KMS-11 (cell line): ENCODE measurements around the gene DNMT1.

Experiments used
- H2AFZ ChIP-seq: fragments of 200-600 bp; sonication (generic); 2 replicates; pipeline ENCODE4 v1.6.1; 2016; ENCODE audit warnings: antibody characterized with exemption, mixed run types, low read depth
- H3K27ac ChIP-seq: fragments of 200-600 bp; sonication (generic); 2 replicates; pipeline ENCODE4 v1.6.1; 2016; ENCODE audit warnings: mild to moderate bottlenecking, mixed run types
- H3K27me3 ChIP-seq: fragments of 200-600 bp; sonication (generic); 2 replicates; pipeline ENCODE4 v1.6.1; 2017; ENCODE audit warnings: mild to moderate bottlenecking, low read depth, mixed run types, moderate library complexity; ENCODE audit not compliant: insufficient read depth
- H3K36me3 ChIP-seq: fragments of 200-600 bp; sonication (generic); 2 replicates; pipeline ENCODE4 v1.6.1; 2017; ENCODE audit warnings: mild to moderate bottlenecking, mixed run types; ENCODE audit not compliant: insufficient read depth
- H3K4me1 ChIP-seq: fragments of 200-600 bp; sonication (generic); 2 replicates; pipeline ENCODE4 v1.6.1; 2016; ENCODE audit warnings: mild to moderate bottlenecking, low read depth, mixed run types; ENCODE audit not compliant: poor library complexity, severe bottlenecking
- H3K4me2 ChIP-seq: fragments of 200-600 bp; sonication (generic); 2 replicates; pipeline ENCODE4 v1.7.0; 2016; ENCODE audit warnings: mild to moderate bottlenecking, mixed run types
- H3K4me3 ChIP-seq: fragments of 200-600 bp; sonication (generic); IDR thresholded peaks from 2 replicates; pipeline ENCODE4 v1.6.1; 2017; ENCODE audit warnings: low read depth, low read length, mixed read lengths; ENCODE audit not compliant: insufficient read depth
- H3K79me2 ChIP-seq: fragments of 200-600 bp; sonication (generic); 2 replicates; pipeline ENCODE4 v1.6.1; 2016; ENCODE audit warnings: low read depth, mixed run types; ENCODE audit not compliant: insufficient read depth
- H3K9ac ChIP-seq: fragments of 200-600 bp; sonication (generic); 2 replicates; pipeline ENCODE4 v1.6.1; 2016; ENCODE audit warnings: mild to moderate bottlenecking, mixed run types
- H4K20me1 ChIP-seq: fragments of 200-600 bp; sonication (generic); 2 replicates; pipeline ENCODE4 v1.6.1; 2016; ENCODE audit warnings: mild to moderate bottlenecking, mixed run types; ENCODE audit not compliant: insufficient read depth
- CTCF ChIP-seq: fragments of 200-600 bp; sonication (generic); conservative IDR thresholded peaks from 2 replicates; pipeline ENCODE4 v1.6.1; 2017; ENCODE audit warnings: low read depth, mild to moderate bottlenecking, antibody characterized with exemption, low read length, moderate library complexity, mixed read lengths

Gene DNMT1

GRCh38 chr19:10209315-10209714 lies 14.6 kb upstream of the DNMT1 start:
- no peak overlapping the region for H2AFZ ChIP-seq
- H3K4me2 ChIP-seq = no peak overlapping the region
- H4K20me1 ChIP-seq = no peaks in the 10 kb centered on the region
- no peaks in the 10 kb centered on the region for H3K36me3 ChIP-seq
- H3K4me1 ChIP-seq = peaks cover 40% of the 10 kb centered on the region
- no peak overlapping the region for H3K27ac ChIP-seq
- no peak for TF ChIP-seq CTCF
- no peaks in the 10 kb centered on the region for H3K27me3 ChIP-seq
- no peak overlapping the region for H3K4me3 ChIP-seq
- no peak overlapping the region for H3K9ac ChIP-seq
- no peaks in the 10 kb centered on the region for H3K79me2 ChIP-seq

- no peak overlapping the region for H3K4me3 ChIP-seq
- H3K27ac ChIP-seq = no peak overlapping the region
These were observed 12.3 kb upstream of the DNMT1 start for GRCh38 chr19:10207026-10207425.

GRCh38 chr19:10206226-10206885 lies 11.6 kb upstream of the DNMT1 start:
- Histone ChIP-seq H3K4me2 (peak overlapping the region; percentile 95; the same call in 1 of the 2 replicates), H3K4me3 (no peak overlapping the region), H3K79me2 (no peaks in the 10 kb centered on the region), H3K4me1 (peaks cover 63% of the 10 kb centered on the region), H3K27ac (no peak overlapping the region), H3K27me3 (no peaks in the 10 kb centered on the region), H3K36me3 (no peaks in the 10 kb centered on the region), H2AFZ (no peak overlapping the region), H3K9ac (no peak overlapping the region), H4K20me1 (no peaks in the 10 kb centered on the region)
- TF ChIP-seq CTCF = no peak

More at GRCh38 chr19:10207026-10207425, 12.3 kb upstream of the DNMT1 start:
- Histone ChIP-seq H3K27me3 (no peaks in the 10 kb centered on the region), H3K79me2 (no peaks in the 10 kb centered on the region), H2AFZ (no peak overlapping the region), H3K4me1 (peaks cover 63% of the 10 kb centered on the region), H4K20me1 (no peaks in the 10 kb centered on the region), H3K36me3 (no peaks in the 10 kb centered on the region), H3K9ac (no peak overlapping the region), H3K4me2 (no peak overlapping the region)
- no peak for TF ChIP-seq CTCF

- TF ChIP-seq CTCF = no peak
- Histone ChIP-seq H3K27ac (no peak overlapping the region), H4K20me1 (no peaks in the 10 kb centered on the region), H3K9ac (no peak overlapping the region), H3K4me1 (peaks cover 70% of the 10 kb centered on the region), H2AFZ (no peak overlapping the region), H3K36me3 (no peaks in the 10 kb centered on the region), H3K4me2 (peak overlapping the region; percentile 95; the same call in 1 of the 2 replicates), H3K4me3 (no peak overlapping the region), H3K27me3 (no peaks in the 10 kb centered on the region), H3K79me2 (no peaks in the 10 kb centered on the region)
These were observed 10.9 kb upstream of the DNMT1 start for GRCh38 chr19:10205636-10206035.
